Activated effector memory CD4-positive, alpha-beta T cell treated with anti-CD3 and anti-CD28 coated beads, Interleukin-2, amount 50 U/mL, for 16 hours (primary cell): ENCODE results near the gene SESN2.

Source experiments
- DNase-seq: peaks from one replicate; pipeline ENCODE4 v3.0.0-alpha.2; 2020

SESN2 gene

DNA sequence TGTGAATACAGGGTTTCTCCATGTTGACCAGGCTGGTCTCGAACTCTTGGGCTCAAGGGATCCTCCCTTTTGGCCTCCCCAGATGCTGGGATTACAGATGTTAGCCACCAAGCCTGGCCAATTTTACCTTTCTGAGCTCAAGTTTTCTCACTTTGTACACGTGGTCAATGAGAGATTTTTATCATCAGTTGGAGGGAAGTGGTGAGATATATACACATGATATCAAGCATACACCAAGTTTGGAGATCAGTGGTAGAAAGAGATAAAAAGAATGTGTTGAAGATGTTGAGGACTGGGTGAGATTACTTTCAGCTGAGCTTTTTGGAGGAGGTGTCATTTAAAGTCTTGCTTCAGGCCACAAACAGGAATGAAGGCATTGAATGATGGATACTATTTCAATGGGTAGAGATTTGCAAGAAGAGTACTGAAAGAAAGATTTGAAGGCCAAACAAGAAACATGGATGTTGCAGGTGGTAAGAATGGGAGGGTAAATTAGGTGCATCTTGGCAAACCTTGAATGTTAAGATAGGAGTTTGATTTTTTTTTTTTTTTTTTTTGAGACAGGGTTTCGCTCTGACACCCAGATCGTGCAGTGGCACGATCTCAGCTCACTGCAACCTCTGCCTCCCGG is 3.0 kb upstream of the SESN2 start:
- DNase-seq = no peak

DNA sequence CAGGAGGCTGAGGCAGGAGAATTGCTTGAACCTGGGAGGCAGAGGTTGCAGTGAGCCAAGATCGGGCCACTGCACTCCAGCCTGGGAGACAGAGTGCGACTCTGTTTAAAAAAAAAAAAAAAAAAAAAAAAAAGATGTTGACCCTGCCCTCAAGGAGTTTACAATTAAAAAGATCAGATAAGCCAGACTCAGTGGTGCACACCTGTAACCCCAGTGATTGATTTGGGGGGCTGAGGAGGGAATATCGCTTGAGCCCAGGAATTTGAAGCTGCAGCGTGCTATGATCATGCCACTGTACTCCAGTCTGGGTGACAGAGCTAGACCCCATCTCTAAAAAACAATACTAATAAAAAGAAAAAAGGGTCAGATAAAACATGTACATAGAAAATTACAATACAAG is 1.6 kb upstream of the SESN2 start:
- DNase-seq = no peak

DNA sequence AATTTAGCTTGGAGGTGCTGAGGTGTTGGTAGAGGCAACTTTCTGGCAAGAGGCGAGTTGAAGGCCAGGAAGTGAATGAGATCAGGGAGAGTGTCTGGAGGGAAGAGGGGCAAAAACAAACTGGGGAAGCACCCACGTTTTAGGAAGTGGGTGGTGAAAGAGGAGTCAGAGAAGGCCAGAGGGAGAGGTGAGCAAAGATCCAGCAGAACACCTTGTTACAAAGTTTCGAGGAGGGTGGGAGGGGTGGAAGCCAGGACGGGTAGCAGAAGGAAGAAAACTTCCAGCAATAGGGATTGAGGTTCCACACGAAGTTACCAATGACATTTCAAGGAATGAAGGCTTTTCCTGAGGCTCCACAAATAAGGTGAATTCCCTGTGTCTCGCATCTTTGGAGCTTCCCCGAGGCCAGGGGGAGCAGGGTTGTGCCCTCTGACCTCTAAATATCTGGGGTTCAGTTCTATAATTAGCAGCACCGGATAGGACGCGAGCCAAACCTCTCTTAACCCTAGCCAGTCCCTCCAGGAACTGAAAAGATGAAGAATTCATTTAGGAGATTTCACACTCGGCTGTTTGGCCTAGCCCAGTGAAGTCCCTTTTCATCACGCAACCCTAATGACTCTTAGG is 578 bp upstream of the SESN2 start:
- DNase-seq = no peak

DNA sequence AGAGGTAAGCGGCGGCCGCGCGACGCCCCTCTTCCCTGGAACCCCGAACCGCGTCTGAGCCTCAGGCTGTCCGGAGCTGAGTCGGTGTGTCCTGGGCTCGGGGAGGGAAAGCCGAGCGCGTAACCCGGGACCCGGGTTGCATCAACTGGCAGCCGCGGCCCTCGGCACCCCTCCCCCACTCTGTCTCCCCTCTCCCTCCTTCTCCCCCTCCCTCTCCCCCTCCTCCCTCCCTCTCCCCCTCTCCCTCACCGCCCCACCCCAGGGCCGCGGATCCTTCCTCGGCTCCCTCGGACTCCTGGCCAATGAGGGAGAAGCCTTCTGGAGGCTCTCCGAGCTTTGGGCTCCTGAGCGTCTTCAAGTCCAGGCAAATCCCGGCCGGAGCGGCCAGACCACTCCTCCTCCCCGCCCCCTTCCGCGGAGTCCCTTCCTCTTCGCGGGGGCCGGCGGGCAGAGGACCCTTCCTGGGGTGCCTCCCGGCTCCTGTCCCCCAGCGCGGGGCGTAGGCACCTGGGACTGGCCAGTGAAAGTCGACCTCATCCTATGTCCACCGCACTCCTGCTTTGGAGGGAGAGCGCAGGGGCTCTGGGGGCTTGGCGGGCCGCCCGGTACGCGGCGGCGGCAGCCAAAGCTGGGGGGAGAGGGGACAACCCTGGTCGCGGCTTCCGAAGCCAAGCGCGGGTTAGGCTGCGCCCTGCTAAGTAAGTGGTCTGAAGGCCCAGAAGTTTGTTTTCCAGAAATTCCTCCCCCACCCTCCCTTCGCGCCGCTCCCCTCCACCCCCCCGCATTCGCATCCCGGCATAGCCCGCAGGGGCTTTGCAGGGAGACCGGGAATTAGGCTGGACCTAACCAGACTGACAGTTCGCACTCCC is 850 bp downstream of the SESN2 start:
- DNase-seq = peak; percentile 78

DNA sequence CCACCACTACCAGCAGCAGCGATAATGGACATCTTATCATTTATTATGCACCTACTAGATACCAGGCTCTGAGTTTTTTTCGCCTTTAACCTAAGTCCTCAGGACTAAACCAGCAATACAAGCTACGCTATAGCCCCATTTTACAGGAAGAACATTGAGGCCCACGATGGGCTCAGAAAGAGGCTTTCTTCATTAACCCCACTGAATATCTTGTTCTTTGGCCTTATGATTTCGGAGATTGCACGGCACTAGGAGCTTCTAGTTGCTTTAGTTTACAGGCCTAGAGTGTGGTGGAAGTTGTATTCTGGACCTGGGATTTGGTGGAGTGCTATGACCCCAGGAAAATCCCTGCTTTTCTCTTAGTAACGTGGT is 1.5 kb downstream of the SESN2 start:
- DNase-seq = no peak

DNA sequence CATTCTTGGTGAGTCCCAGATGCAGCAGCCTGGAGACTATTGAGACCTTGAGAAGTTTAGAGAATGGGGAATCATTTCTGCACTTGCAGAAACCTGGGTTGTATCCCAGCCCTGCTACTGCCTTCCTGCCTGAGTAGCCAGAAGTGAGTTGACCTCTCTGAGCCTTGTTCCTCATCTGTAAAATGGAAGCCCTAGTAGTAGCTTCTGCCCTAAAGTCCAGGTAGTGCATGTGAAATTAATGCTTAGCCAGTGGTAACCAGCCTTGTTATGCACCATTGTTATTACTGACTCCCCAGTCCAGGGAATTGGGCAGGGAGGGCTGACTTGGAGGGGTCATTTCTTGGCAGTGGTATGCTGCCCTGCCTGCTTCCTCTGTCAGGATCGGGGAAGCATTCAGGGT is 5.6 kb downstream of the SESN2 start:
- DNase-seq = no peak

DNA sequence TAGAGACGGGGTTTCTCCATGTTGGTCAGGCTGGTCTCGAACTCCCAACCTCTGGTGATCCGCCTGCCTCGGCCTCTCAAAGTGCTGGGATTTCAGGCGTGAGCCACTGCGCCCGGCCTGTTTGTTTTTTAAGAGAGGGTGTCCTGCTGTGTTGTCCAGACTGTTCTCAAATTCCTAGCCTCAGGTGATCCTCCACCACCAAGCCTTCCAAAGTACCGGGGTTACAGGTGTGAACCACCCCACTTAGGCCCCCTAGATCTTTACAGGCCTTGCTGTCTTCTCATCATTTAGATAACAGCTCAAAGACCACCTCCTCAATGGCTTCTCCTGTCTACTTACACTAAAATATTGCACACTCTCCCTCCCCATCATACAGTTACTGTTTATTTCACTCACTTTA is 6.3 kb downstream of the SESN2 start:
- DNase-seq = no peak

DNA sequence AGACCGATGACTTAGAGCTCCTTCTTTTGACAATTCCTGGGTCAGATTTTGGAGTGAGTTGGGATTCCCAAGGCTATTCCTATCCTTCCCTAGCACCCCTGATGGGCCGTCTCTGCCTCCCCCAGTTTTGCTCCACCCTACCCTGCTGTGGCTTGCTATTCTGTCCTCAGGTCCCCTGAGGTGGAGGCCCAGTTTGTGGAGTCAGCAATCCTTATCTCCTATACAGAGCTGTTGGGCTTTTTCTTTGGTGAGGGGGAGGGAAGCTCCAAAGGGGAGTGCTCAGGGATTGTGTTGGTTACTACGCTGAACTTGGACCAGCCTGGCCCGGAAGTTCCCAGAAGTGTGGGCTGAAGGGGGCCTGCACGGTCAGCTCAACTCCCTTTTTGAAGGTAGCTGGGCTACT is 7.6 kb downstream of the SESN2 start:
- DNase-seq = no peak

DNA sequence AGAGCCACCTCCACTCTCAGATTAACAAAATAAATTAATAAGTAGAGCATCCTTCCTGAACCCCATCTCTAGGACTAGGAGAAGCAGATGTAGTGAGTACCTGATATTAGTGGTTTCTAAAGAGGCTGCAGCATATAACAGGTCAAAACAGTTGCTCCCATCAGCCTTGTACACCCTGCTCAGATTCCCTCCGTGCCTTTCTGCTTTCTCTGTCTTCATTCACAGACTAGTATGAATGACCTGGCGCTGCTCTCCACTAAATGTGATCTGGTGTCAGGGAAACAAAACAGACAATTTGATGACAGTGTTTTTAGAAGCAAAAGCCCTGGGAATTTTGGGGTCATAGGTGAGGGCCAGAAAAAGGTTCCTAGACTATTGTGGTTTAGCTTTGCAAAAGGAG is 8.3 kb downstream of the SESN2 start:
- DNase-seq = no peak

DNA sequence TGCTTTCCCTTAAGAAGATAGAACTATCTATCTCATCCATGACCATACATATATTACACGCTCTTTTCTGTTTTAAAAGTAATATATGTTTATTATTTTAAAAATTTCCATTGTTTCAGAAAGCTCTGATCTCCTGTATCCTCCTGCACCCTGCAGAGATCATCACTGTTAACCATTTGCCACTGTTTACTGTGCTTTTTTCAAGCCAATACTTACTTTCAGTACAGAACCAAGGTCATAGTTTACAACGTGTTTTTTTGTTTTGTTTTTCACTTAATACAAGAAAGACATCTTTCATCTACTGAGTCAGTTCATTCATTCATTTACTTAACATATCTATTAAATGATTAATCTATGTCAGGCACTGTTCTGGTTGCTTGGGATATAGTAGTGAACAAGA is 10.2 kb downstream of the SESN2 start:
- no peak for DNase-seq

DNA sequence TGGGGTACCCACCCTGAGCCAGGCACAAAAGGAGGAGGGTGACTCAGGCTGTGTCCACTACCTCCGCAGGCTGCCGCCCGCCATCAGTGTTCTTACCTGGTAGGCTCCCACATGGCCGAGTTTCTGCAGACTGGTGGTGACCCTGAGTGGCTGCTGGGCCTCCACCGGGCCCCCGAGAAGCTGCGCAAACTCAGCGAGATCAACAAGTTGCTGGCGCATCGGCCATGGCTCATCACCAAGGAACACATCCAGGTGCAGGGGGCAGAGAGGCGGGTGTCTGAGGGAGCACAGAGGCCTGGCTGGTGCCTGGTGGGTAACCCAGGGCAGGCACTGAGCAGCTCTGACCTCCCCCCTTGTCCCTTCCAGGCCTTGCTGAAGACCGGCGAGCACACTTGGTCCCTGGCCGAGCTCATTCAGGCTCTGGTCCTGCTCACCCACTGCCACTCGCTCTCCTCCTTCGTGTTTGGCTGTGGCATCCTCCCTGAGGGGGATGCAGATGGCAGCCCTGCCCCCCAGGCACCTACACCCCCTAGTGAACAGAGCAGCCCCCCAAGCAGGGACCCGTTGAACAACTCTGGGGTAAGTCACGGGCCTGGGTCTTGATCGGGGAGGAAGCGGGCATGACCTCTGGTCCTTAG is 13.0 kb downstream of the SESN2 start:
- no peak for DNase-seq

DNA sequence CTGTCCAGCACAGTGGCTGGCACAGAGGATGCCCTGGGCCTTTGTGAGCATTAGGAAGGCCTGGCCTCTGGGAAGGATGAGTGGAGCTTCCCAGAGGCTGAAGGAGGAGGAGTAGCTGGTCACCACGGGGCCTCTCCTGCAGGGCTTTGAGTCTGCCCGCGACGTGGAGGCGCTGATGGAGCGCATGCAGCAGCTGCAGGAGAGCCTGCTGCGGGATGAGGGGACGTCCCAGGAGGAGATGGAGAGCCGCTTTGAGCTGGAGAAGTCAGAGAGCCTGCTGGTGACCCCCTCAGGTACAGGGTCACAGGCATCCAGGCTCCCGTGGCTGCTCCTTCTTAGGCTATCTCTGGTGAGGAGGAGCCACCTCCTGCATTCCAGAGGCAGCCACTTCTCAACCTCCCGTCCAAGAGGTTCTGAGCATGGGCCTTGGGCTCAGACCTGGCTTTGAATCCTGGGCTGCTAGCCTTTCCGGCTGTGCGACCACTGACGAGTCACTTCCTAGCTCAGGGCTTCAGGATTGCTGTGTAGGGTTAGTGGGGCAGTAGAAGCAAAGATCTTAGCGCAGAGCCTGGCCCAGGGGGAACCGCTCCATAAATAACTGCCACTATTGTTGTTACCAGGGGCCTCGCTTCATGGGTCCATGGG is 14.0 kb downstream of the SESN2 start:
- no peak for DNase-seq

DNA sequence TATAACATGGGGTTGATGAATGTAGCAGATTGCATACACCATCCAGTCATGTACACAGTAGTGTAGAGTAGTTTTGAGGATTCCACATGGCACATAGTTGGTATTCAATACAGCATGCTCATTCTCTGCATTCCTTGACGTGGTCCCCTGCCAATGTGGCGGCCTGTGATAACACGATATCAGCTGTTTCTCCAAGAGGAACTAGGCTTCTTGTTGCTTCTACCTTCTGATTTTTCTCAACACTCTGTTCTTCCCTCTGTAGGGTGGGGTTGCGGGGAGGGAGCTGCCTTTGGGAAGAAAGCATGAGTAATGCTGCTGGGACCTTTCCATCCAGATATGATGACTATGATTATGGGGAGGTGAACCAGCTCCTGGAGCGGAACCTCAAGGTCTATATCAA is 19.4 kb downstream of the SESN2 start:
- DNase-seq = no peak

DNA sequence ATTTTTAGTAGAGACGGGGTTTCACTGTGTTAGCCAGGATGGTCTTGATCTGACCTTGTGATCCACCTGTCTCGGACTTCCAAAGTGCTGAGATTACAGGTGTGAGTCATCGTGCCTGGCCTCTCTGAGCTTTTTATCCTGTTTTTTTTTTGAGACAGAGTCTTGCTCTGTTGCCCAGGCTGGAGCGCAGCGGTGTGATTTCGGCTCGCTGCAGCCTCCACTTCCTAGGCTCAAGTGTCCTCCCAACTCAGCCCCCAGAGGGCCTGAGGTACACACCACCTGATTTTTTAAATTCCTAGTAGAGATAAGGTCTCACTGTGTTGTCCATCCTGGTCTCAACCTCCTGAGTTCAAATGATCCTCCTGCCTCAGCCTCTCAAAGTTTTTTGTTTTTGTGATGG is 20.4 kb downstream of the SESN2 start:
- DNase-seq = no peak

DNA sequence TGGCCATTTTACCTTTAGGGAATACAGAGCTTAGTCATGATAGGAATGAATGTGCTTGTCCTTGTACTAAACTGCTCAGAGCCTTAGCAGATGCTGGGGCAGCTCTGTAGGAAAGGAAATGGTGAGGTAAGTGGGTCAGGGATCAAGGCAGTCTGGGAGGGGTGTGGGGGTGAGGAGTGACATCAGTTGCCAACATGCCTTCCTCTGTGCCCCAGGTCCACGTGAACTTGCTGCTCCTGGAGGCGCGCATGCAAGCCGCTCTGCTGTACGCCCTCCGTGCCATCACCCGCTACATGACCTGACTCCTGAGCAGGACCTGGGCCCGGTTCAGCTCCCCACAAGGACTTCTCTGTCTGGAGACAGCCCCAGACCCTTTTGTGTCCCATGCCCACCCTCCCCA is 21.2 kb downstream of the SESN2 start:
- DNase-seq = no peak

DNA sequence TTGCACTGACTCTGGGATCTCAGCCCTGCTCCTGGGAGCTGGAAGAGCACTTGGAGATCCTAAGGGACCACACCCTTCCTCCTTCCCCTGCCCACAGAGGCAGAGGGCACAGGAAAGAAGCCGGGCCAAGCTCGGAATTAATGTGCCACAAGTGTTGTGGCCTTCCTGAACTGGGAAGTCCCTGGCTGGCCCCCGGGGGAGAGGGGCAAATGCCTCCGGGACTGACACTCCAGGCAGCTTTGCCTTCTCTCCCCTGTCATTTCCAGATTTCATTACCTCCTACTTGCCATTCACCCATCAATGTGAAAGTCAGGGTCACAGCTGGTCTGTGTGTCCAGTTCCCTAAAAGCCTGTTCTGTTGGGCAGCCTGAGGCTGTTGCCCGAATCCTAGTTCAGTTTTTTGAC is 21.7 kb downstream of the SESN2 start:
- DNase-seq = no peak

DNA sequence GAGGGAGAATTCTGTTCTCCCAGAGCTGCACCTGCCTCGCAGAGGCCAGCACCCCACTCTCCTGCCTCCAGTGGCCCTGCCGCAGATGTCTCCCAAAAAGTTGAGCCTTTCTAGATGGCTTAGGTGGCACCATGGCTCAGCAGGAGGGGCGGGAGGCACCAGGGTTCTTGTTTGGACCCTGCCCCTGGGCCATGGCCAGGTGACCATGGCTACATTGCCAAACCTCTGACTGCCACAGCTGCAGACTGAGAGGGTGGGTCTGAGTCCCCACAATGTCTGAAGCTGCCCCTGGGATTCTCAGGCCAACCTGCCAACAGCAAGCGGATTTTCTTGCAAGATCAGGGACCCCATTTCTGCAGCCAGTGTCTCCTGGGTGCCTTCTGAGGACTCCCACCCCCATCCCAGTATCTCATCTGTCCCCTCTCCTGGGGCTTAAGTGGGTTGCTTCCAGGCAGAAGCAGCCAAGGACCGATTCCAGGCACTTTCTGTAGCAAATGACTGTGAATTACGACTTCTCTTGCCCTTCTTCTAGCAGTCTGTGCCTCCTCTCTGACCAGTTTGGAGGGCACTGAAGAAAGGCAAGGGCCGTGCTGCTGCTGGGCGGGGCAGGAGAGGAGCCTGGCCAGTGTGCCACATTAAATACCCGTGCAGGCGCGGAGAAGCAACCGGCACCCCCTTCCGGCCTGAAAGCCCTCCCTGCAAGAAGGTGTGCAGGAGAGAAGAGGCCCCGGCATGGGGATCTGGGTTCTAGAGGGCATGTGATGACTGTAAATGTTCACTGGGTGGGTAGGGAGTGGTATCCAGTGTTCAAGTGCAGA is 22.5 kb downstream of the SESN2 start:
- no peak for DNase-seq

DNA sequence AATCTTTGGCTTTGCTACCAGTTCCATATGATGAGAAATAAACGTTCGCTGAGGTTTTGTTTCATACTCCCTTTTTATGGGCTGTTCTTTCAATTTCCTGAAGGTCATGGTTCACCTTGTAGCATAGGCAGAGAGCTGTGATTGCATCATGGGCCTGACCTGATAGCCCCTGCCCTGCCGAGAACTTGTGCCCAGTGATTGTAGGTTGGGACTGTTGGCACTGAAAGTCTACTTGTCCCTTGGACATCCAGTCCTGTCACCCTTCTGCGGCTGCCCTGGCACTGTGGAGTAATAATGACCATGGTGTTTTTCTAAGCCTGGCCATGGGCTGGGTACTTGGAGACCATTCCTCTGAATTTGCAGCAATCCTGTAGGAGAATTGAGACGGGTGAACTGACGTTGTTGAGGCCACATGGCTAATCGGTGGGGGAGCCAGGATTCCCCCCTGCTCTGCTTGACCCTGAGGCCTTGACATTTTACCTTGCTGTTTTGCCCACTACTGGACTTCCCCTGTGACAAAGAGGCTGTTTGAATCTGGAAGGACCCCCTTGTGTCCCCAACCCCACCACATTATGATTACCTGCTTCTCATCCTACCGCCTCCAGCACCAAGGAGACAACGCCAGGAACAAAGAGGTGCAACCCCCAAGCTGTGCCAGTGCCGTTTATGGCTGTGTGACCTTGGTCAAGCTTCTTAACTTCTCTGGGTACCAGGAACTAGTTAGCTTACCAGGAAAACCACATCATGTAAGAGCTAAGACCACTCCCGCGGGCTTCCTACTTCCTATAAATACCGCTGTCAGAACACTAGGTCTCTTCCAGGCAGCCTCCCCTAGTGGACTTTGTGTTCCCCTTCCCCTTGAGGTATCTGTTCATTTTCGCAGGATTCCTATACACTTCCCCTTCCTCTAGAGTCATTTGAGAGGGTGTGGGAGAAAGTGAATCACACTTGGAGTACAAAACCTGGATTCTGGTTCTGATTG is 23.4 kb downstream of the SESN2 start:
- DNase-seq = no peak

DNA sequence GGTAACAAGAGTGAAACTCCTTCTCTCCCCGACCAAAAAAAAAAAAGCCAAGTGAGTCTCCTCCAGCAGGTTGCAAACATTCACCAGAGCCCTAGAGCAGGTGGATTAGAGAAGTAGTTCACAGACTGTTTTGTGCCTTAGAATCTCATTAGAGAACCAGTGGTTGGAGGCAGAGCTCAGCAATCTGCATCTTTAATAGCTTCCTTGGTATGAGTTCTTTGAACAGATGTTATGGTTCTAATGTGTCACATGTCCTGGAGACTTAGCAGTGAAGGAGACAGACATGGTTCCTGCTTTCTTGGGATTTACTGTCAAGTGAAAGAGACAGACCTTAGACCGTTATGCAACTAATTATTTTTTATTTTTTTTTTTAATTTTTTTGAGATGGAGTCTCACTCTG is 26.8 kb downstream of the SESN2 start:
- DNase-seq = no peak

DNA sequence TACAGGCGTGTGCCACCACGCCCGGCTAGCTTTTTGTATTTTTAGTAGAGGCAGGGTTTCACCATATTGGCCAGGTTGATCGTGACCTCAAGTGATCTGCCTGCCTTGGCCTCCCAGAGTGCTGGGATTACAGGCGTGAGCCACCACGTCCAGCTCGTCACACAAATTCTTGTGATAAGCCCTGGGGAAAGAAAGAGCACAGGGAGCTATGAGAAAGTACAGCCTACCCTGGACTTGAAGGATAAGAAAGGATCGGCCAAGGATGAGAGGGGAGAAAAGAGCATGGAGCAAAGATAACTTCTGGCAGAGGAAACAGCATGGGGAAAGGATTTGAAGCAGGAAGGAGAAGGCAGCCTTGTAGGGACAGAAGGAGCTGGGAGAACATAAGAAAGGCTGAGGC is 29.2 kb downstream of the SESN2 start:
- DNase-seq = no peak

DNA sequence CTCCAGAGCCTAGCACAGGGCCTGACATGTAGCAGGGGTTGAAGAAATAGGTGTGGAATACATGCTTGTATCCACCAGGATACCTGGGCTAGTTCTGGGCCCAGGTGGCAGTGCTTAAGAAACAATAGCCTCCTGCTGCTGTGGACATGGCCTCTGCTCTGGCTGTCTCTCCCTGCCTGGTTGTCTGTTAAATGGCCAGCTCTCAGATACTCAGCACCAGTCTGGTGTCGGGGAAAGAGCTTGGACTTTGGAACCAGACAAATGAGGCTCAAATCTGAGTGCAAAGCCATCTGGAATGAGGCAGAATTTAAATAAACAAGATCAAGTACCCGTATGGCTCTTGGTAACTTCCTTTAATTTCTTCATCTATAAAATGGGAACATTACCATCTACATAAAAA is 31.5 kb downstream of the SESN2 start:
- DNase-seq = no peak
